Mesothelial cell of epicardium (in vitro differentiated cells): ENCODE results near the gene BRI3. TPM values are rescaled to one million over a fixed set of nuclear protein-coding genes. Genes with fewer than 3 reads are reported as not detected.

ENCODE experiments used
- DNase-seq, 2 experiments: peaks; one replicate each; pipeline ENCODE4 v3.0.0; 2021; ENCODE audit warnings: low spot score in 2 of 2; ENCODE audit not compliant: unreplicated experiment in 2 of 2
- H3K27ac Mint-ChIP-seq: 2 replicates; pipeline ENCODE4 v1.8.0; 2021; ENCODE audit warnings: mixed read lengths
- H3K27me3 Mint-ChIP-seq: 2 replicates; pipeline ENCODE4 v1.8.0; 2021; ENCODE audit warnings: low read depth, mixed read lengths
- H3K36me3 Mint-ChIP-seq: 2 replicates; pipeline ENCODE4 v1.8.0; 2021; ENCODE audit warnings: mixed read lengths
- H3K4me1 Mint-ChIP-seq: 2 replicates; pipeline ENCODE4 v1.8.0; 2021; ENCODE audit warnings: mixed read lengths
- H3K4me3 Mint-ChIP-seq: 2 replicates; pipeline ENCODE4 v1.8.0; 2021; ENCODE audit warnings: mild to moderate bottlenecking, moderate library complexity, mixed read lengths
- H3K9me3 Mint-ChIP-seq: 2 replicates; pipeline ENCODE4 v1.8.0; 2021; ENCODE audit warnings: mixed read lengths
- total RNA-seq: library from RNA; stranded (reverse); gene quantifications from 3 replicates; pipeline ENCODE4 v1.2.1, GENCODE V29; 2021
- TF ChIP-seq, protein P1 (sequence below): fragments of 200-600 bp; sonication (generic); IDR thresholded peaks from one replicate; pipeline ENCODE4 v1.5.0; 2021; ENCODE audit warnings: antibody characterized with exemption; ENCODE audit not compliant: unreplicated experiment

BRI3 gene
- total RNA-seq, 1 donor from 2014 or later = 113 TPM

- peaks cover 3% of the 10 kb centered on the region for H3K36me3 Mint-ChIP-seq
- DNase-seq = peak; percentile 54 to 78
- H3K27ac Mint-ChIP-seq = no peak overlapping the region
These were observed 13.4 kb downstream of the BRI3 start for GRCh38 chr7:98294798-98295382.

GRCh38 chr7:98295467-98296192, 14.1 kb downstream of the BRI3 start:
- no peak for DNase-seq
- TF ChIP-seq, protein P1, sequence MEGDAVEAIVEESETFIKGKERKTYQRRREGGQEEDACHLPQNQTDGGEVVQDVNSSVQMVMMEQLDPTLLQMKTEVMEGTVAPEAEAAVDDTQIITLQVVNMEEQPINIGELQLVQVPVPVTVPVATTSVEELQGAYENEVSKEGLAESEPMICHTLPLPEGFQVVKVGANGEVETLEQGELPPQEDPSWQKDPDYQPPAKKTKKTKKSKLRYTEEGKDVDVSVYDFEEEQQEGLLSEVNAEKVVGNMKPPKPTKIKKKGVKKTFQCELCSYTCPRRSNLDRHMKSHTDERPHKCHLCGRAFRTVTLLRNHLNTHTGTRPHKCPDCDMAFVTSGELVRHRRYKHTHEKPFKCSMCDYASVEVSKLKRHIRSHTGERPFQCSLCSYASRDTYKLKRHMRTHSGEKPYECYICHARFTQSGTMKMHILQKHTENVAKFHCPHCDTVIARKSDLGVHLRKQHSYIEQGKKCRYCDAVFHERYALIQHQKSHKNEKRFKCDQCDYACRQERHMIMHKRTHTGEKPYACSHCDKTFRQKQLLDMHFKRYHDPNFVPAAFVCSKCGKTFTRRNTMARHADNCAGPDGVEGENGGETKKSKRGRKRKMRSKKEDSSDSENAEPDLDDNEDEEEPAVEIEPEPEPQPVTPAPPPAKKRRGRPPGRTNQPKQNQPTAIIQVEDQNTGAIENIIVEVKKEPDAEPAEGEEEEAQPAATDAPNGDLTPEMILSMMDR = no peak
- Mint-ChIP-seq H3K27me3 (no peaks in the 10 kb centered on the region), H3K36me3 (peaks cover 8% of the 10 kb centered on the region), H3K4me3 (no peak overlapping the region), H3K27ac (no peak overlapping the region), H3K9me3 (no peaks in the 10 kb centered on the region), H3K4me1 (no peaks in the 10 kb centered on the region)

More at GRCh38 chr7:98294798-98295382, 13.4 kb downstream of the BRI3 start:
- no peaks in the 10 kb centered on the region for H3K27me3 Mint-ChIP-seq
- TF ChIP-seq, protein P1 = peak; percentile 46
- no peaks in the 10 kb centered on the region for H3K4me1 Mint-ChIP-seq
- no peaks in the 10 kb centered on the region for H3K9me3 Mint-ChIP-seq
- H3K4me3 Mint-ChIP-seq = no peak overlapping the region

DNA sequence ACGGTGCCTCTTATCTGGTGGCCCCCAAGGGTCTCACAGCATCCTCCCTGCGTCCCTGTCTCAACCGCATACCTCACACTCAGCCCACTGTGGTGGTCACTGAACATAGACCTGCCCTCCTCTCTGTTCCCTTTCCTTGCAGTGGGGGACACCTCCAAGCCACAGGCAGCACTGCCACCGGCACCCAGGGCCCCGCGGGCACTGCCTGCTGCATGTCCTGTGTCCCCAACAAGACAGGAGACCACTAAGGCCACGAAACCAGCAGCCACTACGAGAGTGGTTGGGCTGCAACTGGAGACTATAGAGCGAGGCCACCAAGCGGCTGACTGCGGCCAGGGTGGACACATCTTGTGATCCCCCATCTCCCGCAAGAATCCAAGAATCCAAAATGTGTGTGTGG, 15.3 kb downstream of the BRI3 start:
- TF ChIP-seq, protein P1 = no peak
- H3K4me1 Mint-ChIP-seq = no peaks in the 10 kb centered on the region
- H3K36me3 Mint-ChIP-seq = peaks cover 13% of the 10 kb centered on the region
- DNase-seq = no peak
- no peak overlapping the region for H3K27ac Mint-ChIP-seq
- no peaks in the 10 kb centered on the region for H3K27me3 Mint-ChIP-seq
- H3K9me3 Mint-ChIP-seq = no peaks in the 10 kb centered on the region
- H3K4me3 Mint-ChIP-seq = no peak overlapping the region

- no peak overlapping the region for H3K4me3 Mint-ChIP-seq
- no peak for DNase-seq
- TF ChIP-seq, protein P1 = no peak
- H3K9me3 Mint-ChIP-seq = no peaks in the 10 kb centered on the region
- H3K36me3 Mint-ChIP-seq = peaks cover 12% of the 10 kb centered on the region
- H3K4me1 Mint-ChIP-seq = no peaks in the 10 kb centered on the region
- no peaks in the 10 kb centered on the region for H3K27me3 Mint-ChIP-seq
- H3K27ac Mint-ChIP-seq = no peak overlapping the region
These were observed 16.3 kb downstream of the BRI3 start for GRCh38 chr7:98297626-98298286.

GRCh38 chr7:98300595-98301372, 19.3 kb downstream of the BRI3 start:
- no peak for DNase-seq
- H3K4me3 Mint-ChIP-seq = no peak overlapping the region
- H3K4me1 Mint-ChIP-seq = peaks cover 13% of the 10 kb centered on the region
- TF ChIP-seq, protein P1 = no peak
- H3K27me3 Mint-ChIP-seq = no peaks in the 10 kb centered on the region
- H3K27ac Mint-ChIP-seq = no peak overlapping the region
- no peaks in the 10 kb centered on the region for H3K9me3 Mint-ChIP-seq
- peaks cover 17% of the 10 kb centered on the region for H3K36me3 Mint-ChIP-seq
